H1 (cell line): ENCODE measurements around the gene RFLNA. TPM values are rescaled to one million over a fixed set of nuclear protein-coding genes. Genes with fewer than 3 reads are reported as not detected.

Experiments
- CBX5 ChIP-seq: fragments of 300-800, 300-1000 bp; sonication (generic); IDR thresholded peaks from 2 replicates; pipeline ENCODE4 v1.7.1; 2016; ENCODE audit warnings: antibody characterized with exemption, low read length, low read depth
- ZNF274 ChIP-seq: IDR thresholded peaks from 2 replicates; pipeline ENCODE4 v1.7.0; 2012; ENCODE audit warnings: low read length, borderline replicate concordance; ENCODE audit errors: extremely low read depth
- polyA plus RNA-seq, 7 experiments: library from polyadenylated mRNA; depleted of rRNA in 3 of 7; stranded (reverse) in 5 of 7; unstranded in 2 of 7; fragments of >200 nt in 5 of 7; fragments of 200-250 nt in 2 of 7; gene quantifications; 1 replicate in 5 of 7; 2 replicates in 1 of 7; 4 replicates in 1 of 7; pipeline versions ENCODE4 v1.2.1 to v1.2.3, GENCODE V29; 2011 to 2013; ENCODE audit warnings: missing spikeins in 2 of 7, mixed read lengths in 2 of 7
- total RNA-seq: library from RNA; stranded (reverse); fragmentation: NEBNext Ultra II Directional; extraction: Animal tissue kit (Norgen Biotek cat#: 25700); gene quantifications from 2 replicates; pipeline ENCODE4 v1.2.1, GENCODE V29; 2021

Gene RFLNA
- total and polyA plus RNA-seq, 2 of the 8 experiments (the other 6 are each of a cell fraction or from before 2014, with no cell fraction given) = 6.4 to 6.6 TPM

DNA sequence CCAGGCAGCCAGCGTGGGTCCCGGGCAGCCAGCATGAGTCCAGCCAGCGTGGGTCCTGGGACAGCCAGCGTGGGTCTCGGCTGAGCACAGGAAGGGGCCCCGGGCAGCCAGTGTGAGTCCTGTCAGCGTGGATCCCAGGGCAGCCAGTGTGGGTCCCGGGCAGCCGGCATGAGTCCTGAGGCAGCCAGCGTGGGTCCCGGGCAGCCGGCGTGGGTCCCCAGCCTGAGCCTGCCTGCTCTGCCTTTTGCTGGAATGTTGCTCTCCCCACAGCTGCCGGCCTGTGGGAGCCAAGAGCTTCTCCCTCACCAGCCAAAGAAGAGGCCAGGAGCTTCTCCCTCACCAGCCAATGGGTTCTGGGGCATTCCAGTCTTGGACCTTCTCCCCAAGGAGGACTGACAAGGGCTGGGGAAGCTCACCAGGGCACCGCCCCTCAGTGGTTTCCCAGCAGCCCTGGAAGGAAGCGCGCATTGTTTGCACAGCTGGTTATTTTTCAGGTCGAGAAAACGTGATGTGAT is 15.0 kb upstream of the RFLNA start (continued):
- no peak for TF ChIP-seq CBX5
- no peak for TF ChIP-seq ZNF274
